GM18526 (cell line): ENCODE results near the gene TEX26.

Source experiments
- POLR2A ChIP-seq: IDR thresholded peaks from 3 replicates; pipeline ENCODE4 v1.6.1; 2011; ENCODE audit not compliant: insufficient read length; ENCODE audit errors: extremely low read depth

TEX26 gene

DNA sequence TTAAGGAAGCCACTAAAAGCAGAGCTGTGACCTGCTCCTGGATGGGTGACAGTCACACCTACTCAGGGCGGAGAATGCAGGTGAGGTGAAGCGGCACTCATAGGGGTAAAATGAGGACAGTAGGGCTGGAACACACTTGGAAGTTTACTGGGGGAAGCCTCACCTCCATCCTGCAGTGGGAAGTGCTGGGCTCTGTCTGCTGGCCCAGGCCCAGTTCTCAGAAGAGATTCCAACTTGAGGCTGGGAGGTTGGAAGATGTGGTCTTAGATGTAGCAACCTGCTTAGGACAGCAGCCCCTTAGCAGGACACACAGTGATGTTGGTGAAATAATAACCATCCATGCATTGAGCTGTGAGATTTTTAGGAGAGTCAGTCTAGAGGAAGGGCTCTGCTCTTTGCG, 21.8 kb upstream of the TEX26 start:
- no peak for TF ChIP-seq POLR2A

DNA sequence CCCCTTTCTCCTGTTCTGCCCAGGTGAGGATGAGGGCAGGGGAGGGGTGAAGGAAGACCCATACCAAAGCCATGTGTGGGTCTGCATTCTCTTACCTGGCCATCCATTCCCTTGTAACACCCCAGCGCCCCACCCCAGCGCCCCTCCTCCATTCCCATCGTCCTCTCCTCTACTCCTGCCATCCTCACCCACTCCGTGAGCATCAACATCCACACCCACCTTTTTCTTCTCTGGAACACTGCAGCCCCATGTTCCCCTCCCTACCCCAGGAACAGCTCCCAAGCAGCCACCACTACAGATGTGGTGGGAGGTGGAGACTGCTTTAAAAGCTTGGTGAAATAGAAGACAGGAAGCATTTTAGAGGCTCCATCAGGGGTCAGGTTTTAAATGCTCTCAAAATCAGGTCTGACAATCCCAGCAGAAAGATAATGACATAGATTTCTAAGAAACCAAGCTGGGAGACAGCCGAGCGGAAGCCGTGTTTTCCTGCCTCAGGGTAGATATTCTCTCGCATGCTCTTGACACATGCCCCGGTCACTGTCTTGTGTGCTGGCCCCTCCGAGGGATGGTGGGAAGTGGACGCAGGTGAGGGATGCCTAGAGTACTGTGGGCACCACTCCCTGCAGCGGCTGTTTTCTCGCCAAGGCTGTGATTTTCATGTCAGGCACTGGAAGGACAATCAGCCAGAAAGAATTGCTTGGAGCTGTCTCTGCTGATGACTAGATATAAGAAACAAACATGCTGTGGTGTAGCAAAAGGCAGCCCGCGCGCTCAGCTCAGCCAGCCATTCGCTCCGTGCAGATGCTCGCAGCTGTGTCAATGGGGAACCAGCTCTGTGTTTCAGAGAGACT, 16.5 kb upstream of the TEX26 start:
- no peak for TF ChIP-seq POLR2A

DNA sequence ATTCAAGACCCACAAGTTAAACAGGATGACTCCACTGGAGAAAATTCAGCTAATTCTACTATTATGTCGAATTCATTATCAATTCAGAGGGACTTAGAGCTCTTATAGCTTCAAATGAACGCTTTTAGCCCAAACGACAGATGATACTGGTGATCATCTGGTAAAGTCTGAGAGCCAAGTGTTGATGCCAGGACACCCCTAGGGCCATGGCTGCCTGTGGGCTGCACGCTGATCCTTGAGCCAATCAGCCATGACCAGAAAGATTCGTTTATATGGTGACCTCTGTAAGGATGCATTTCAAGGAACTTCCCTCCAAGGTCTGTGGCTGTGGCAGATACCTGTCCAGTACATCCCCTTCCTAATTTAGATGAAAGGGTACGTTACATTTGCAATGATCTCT, 15.5 kb upstream of the TEX26 start:
- no peak for TF ChIP-seq POLR2A

DNA sequence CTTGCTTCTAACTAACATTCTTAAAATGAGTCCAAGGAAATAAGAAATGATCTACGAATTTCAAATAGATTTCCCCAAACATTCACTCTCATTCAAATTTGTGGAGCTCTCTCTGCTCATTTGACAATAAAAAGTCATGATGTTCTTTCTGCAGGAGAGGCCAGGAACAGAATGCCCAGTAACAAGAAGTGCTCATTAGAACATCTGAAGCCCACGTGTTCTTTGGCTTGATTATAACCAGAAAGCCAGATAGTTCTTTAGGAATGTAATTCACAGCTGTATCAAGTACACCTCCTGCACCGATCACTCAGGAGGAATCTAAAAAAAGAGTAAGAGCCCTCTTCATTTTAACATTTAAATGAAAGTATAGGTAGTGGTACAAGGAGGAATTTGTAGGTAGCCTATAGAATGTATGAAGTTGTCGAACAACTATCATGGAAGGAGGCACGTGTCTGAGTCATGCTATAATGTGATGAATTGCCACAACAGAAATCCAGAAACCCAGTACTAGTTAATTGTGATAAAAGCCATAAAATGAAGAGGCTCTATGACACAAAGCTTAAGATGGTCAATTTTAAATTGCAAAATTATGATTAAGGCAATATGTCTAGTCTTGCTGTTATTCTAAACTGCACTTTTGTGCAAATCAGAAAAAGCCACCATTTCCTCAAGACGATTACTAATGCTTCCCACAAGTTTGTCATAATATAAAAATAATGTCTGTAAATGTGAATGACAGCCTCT, 13.6 kb upstream of the TEX26 start:
- no peak for TF ChIP-seq POLR2A

DNA sequence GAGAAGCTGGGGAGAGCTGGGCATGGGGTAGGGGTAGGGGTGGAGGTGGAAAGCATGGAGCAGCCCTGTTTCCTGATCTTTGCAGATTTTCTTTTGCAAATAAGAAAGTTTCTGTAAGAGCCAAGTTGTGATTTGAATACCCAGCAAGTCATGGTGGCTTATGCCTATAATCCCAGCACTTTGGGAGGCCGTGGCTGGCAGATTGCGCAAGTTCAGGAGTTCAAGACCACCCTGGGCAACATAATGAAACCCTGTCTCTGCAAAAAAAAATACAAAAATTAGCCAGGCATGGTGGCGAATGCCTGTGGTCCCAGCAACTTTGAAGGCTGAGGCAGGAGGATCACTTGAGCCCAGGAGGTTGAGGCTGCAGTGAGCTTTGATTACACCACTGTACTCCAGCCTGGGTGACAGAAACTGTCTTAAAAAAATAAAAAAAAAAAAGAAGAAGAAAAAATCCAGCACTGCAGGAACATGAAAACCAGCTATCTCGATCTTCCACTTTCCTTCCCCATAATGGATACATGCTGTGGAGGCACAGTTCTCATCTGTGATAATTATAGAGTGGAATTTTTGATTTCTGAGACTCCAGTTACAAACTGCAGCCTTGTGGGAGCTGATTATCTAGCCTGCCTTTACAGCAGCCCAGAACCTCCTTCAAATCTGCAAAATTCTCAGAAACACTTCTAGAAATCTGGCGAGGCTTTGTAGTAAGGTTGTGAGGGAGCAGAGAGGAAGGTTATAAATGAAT, 12.1 kb upstream of the TEX26 start:
- no peak for TF ChIP-seq POLR2A

DNA sequence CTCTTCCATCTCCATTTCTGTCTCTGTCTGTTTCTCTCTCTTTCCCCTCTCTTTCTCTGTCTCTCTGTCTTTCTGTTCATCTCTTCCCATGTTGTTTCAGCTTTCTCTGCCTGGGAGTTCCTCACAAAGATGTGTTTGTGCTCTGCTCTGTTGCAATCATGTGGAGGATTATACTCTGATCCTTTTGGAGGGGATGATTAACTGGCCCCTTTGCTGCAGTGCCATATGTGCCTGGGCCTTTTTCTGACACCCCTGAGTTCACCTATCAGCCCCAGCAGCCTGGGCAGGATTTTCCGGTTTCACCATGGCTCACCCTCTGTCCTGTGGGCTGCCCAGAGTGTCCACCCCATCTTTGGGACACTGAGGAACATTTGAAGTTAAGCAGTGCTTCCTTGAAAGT, 9.0 kb upstream of the TEX26 start:
- no peak for TF ChIP-seq POLR2A

DNA sequence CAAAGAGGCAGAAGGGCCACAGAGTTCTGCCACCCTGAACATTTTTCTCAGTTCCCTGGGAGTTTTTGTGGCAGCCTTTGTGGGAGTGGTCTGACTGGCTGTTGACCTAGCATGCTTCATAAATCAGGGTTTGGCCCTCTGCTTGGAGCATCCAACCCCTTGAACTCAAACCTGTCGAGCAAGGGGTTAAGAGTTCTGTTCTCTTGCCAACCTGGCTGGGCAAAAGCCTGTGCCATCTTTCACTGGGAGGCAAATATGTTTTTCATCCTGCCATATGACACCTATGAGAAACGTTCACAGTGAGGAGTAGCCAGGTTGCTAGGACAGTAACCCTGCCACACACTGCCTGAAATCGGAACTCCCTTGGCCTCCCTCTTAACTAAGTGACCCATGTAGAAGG, 7.7 kb upstream of the TEX26 start:
- TF ChIP-seq POLR2A: no peak

DNA sequence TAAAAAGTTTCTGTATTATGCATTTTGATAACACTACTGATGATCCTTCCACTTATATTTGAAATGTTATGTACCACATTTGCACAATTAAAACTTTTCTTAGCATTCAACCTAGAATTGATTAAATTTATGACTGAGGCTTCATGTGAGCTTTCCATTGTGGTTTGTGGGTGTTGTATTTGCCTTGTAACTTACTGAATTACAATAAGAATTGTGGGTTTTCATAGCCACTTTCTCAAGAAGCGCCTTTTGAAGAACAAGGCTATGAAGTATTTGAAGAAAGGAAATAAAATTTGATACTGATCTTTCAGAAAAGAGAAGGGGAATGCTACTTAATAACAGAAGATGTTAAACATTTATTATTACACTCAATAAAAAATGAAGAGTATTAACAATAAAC, 7.0 kb upstream of the TEX26 start:
- TF ChIP-seq POLR2A: no peak

DNA sequence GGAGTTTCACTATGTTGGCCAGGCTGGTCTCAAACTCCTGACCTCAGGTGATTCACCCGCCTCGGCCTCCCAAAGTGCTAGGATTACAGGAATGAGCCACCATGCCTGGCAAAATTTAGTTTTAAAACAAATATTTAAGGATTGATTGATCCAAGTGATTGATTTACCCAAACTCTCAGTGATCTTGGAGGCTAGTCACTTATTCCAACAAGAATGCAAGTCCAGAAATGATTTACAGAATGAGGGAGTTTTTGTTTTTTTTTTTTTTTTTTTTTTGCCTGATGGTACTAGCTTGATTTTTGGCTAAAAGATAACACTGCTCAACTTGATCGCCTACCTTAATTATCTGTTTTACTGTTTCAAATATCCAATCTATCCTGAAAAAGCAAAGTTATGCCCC, 5.7 kb upstream of the TEX26 start:
- TF ChIP-seq POLR2A: no peak

DNA sequence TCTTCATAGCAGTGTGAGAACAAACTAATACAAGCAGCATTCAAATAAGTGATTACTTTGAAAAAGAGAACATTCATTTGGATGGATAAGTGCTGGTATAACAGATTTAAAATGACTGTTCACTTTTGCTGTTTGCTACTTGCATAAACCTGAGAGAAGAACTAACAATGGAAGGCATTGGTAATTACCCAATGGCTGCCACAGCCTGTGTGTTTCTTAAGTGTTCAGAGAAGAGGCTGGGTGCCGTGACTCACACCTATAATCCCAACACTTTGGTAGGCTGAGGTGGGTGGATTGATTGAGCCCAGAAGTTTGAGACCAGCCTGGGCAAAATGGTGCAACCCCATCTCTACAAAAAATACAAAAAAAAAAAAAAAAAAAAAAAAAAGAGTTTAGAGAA, 4.9 kb upstream of the TEX26 start:
- no peak for TF ChIP-seq POLR2A

DNA sequence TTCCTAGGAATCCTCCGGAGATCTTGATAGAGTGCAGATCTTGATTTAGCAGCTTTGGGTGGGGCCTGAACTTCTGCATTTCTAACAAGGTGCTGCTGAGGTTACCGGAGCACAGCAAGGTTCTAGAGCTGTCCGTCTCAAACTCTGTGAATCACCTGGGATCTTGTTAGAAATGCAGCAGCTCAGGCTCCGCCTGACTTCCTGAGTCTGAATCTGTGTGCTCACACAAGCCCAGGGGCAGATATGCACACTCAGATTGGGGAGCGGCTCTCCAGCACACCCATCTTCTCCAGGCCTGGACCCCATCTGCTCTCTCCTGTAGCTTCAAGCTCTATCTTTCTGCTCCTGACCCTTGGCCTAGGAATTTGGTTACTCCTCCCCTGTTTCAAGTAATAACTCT, 3.5 kb upstream of the TEX26 start:
- TF ChIP-seq POLR2A: no peak

DNA sequence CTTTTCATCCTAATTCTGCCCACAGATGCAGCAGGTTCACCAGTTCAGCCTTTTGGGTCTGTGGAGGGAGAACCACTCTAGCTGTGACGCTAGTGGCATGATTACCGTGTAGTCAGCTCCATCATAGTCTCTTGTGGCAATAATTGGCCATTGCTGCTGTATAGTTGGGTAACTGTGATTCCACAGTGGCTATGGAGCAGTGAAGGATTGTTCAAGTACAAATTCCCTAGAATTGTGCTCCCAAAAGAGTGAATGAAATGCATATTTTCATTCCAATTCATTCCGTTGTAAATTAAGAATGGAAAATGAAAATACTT, 856 bp downstream of the TEX26 start:
- TF ChIP-seq POLR2A: no peak

DNA sequence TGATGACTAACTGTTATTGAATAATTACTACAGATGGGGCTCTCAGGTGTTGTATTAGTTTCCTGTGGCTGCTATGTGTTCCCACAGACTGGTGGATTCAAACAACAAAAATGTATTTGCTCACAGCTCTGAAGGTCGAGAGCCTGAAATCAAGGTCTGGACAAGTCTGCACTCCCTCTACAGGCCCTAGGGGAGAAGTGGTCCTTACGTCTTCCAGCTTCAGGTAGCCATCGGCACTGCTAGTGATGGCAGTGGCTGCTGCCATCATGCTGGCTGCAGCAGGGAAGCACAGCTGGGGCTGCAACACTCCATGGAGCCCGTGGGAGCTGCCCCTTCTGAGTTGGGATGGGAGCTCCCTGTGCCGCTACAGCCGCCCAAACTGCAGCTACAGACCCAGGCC, 1.9 kb downstream of the TEX26 start:
- no peak for TF ChIP-seq POLR2A

DNA sequence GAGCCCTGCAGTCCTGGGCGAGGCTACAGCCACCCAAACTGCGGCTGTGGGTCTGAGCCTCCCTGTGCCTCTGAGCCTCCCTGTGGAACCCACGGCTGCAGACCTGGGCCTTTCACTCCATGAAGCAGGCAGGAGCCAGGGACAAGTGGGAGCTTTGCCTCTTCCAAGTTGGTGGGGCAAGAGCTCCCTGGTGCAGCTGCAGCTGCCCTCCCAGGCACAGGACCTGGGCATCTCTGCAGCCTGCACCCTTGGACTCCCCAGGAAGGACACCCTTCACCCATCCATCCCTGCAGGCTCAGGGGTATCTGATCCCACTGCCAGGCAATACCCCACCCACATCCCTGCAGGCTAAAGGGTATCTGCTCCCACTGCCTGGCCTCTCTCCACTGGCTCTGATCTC, 2.3 kb downstream of the TEX26 start:
- no peak for TF ChIP-seq POLR2A

DNA sequence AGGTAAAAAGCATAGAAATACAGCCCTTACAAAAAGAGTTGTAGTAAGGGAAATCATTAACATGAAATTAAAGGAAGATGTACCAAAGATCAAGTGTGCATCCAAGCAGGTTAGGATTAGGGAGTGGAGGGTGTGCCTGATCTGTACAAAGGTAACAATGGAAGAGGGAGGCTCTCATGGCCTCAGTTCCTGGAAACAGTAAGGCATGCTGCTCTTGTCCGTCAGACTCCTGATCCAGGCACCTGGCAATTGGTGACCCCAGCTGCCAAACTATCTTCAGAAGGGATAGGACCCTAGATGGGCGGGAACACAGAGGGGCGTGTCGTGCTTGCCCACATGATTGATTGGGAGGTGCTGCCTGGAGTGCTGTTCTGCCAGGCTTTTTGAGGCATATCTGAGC, 4.5 kb downstream of the TEX26 start:
- no peak for TF ChIP-seq POLR2A

DNA sequence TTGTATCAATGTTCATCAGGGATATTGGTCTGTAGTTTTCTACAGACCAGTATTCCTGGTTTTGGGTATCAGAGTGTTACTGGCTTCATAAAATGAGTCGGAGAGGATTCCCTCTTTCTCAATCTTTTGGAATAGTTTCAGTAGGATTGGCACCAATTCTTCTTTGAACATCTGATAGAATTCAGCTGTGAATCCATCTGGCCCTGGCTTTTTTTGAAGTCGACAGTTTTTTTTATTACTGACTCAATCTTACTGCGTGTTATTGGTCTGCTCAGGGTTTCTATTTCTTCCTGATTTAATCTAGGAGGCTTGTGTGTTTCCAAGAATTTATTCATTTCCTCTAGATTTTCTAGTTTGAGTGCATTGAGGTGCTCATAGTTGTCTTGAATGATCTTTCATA, 11.4 kb downstream of the TEX26 start:
- no peak for TF ChIP-seq POLR2A

DNA sequence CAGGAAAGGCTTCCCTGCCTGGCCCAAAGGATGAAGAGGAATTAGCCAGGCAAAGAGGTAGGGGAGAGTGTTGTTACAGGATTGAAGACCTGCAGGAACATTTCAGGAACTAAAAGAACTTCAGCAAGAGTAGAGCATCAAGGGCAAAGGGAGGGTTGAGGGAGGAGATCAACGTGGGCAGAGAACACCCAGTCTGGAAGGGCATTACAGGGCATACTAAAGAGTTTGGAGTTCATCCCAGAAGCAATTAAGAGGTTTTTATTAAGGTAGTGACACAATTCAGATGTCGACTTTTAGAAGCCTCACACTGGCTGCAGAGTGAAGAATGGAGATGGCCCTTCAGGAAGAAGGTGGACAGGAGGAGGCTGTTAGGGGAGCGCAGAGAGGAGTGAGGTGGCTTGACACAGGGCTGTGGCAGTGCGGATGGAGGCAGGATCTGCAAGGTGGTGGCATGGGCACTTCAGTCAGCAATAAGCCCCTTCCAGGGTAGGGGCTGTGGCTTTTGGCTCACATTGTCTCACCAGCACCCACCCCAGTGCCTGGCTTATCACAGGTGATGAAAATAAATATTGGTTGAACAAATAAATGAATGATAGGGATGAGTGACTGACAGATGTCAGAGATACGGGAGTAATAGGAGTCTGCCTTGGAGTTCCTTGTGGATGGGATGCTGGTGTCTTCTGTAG, 24.9 kb downstream of the TEX26 start:
- TF ChIP-seq POLR2A: no peak
